Osteoblast (primary cell): ENCODE measurements around the gene E2F7. TPM values are rescaled to one million over a fixed set of nuclear protein-coding genes. Genes with fewer than 3 reads are reported as not detected.

Experiments
- DNase-seq: peaks from one replicate; pipeline ENCODE4 v3.0.0; 2011; ENCODE audit warnings: low spot score, mixed read lengths; ENCODE audit not compliant: insufficient read length; ENCODE audit errors: missing footprints
- H2AFZ ChIP-seq: 2 replicates; pipeline ENCODE4 v1.6.0; 2011; ENCODE audit warnings: mild to moderate bottlenecking, low read length
- H3K27ac ChIP-seq: 2 replicates; pipeline ENCODE4 v1.5.1; 2011; ENCODE audit warnings: mild to moderate bottlenecking, low read depth, low read length, moderate library complexity
- H3K27me3 ChIP-seq: 2 replicates; pipeline ENCODE4 v1.6.0; 2012; ENCODE audit warnings: mild to moderate bottlenecking, control low read depth, inconsistent platforms, low read length, moderate library complexity; ENCODE audit not compliant: insufficient read depth
- H3K36me3 ChIP-seq: 2 replicates; pipeline ENCODE4 v1.5.1; 2011; ENCODE audit warnings: mild to moderate bottlenecking, low read length, control low read depth, moderate library complexity; ENCODE audit not compliant: insufficient read depth
- H3K4me1 ChIP-seq: 2 replicates; pipeline ENCODE4 v1.5.1; 2011; ENCODE audit warnings: mild to moderate bottlenecking, low read length, control low read depth, moderate library complexity; ENCODE audit not compliant: insufficient read depth
- H3K4me2 ChIP-seq: 2 replicates; pipeline ENCODE4 v1.6.0; 2011; ENCODE audit warnings: mild to moderate bottlenecking, low read length; ENCODE audit not compliant: insufficient read depth
- H3K4me3 ChIP-seq: fragments of 200-600 bp; sonication (generic); 3 replicates; pipeline ENCODE4 v1.5.1; 2012; ENCODE audit warnings: mild to moderate bottlenecking, low read length, inconsistent platforms; ENCODE audit not compliant: insufficient read depth
- H3K79me2 ChIP-seq: 2 replicates; pipeline ENCODE4 v1.6.0; 2012; ENCODE audit warnings: mild to moderate bottlenecking, low read length, control low read depth, inconsistent platforms; ENCODE audit not compliant: insufficient read depth
- H3K9me3 ChIP-seq: 2 replicates; pipeline ENCODE4 v1.5.1; 2011; ENCODE audit warnings: low read depth, low read length, control low read depth
- H4K20me1 ChIP-seq: 2 replicates; pipeline ENCODE4 v1.6.0; 2012; ENCODE audit warnings: mild to moderate bottlenecking, low read length, control low read depth; ENCODE audit not compliant: insufficient read depth
- CTCF ChIP-seq: IDR thresholded peaks from 2 replicates; pipeline ENCODE4 v1.5.1; 2011; ENCODE audit warnings: mild to moderate bottlenecking, low read depth, low read length, moderate library complexity; ENCODE audit errors: extremely low read depth
- total RNA-seq: library from RNA; depleted of rRNA; stranded (reverse); fragments of >200 nt; gene quantifications from 2 replicates; pipeline ENCODE4 v1.2.3, GENCODE V29; 2012

E2F7 gene
- total RNA-seq, 1 donor = 13.4 TPM

DNA sequence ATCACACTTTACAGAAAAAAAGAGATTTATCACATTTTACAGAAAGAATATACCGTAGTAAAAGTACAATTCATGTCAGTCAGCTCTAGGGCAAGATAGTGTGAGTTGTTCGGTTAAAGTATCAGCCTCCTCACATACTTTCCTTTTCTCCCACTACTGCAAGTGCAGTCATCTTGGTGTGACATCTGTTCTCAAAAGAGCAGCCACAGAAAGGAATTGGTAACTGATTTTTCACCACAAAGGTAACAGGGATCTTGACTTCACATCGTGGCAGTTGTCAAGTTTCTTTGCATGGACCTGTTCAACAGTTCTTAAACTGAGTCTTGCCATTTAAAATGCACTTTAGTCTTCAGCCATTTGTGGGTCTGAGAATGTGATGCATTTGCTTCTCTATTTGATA lies 5.0 kb upstream of the E2F7 start:
- H3K4me2 ChIP-seq = peak overlapping the region; percentile 9
- H3K36me3 ChIP-seq = no peaks in the 10 kb centered on the region
- H3K4me3 ChIP-seq = no peak overlapping the region
- peak overlapping the region; percentile 71 for H2AFZ ChIP-seq
- H3K27ac ChIP-seq = no peak overlapping the region
- DNase-seq = peak; percentile 19
- H3K9me3 ChIP-seq = no peaks in the 10 kb centered on the region
- TF ChIP-seq CTCF = no peak
- H3K27me3 ChIP-seq = no peaks in the 10 kb centered on the region
- H4K20me1 ChIP-seq = no peaks in the 10 kb centered on the region
- H3K79me2 ChIP-seq = no peaks in the 10 kb centered on the region
- peaks cover 24% of the 10 kb centered on the region for H3K4me1 ChIP-seq

- no peak for TF ChIP-seq CTCF
- peak overlapping the region; percentile 93 for H3K4me3 ChIP-seq
- peaks cover 50% of the 10 kb centered on the region for H3K79me2 ChIP-seq
- peak overlapping the region; percentile 85 for H2AFZ ChIP-seq
- peaks cover 7% of the 10 kb centered on the region for H3K36me3 ChIP-seq
- no peaks in the 10 kb centered on the region for H4K20me1 ChIP-seq
- H3K9me3 ChIP-seq = no peaks in the 10 kb centered on the region
- H3K4me2 ChIP-seq = peak overlapping the region; percentile 92
- peak overlapping the region; percentile 74 for H3K27ac ChIP-seq
- H3K27me3 ChIP-seq = no peaks in the 10 kb centered on the region
- peaks cover 33% of the 10 kb centered on the region for H3K4me1 ChIP-seq
- no peak for DNase-seq
These were observed 441 bp downstream of the E2F7 start for GRCh38 chr12:77064896-77065360.

- H3K4me3 ChIP-seq = peak overlapping the region; percentile 93
- peak; percentile 90 for DNase-seq
- H3K36me3 ChIP-seq = peaks cover 10% of the 10 kb centered on the region
- no peaks in the 10 kb centered on the region for H3K27me3 ChIP-seq
- TF ChIP-seq CTCF = no peak
- peak overlapping the region; percentile 48 for H2AFZ ChIP-seq
- peak overlapping the region; percentile 92 for H3K4me2 ChIP-seq
- no peaks in the 10 kb centered on the region for H3K9me3 ChIP-seq
- no peaks in the 10 kb centered on the region for H4K20me1 ChIP-seq
- H3K27ac ChIP-seq = peak overlapping the region; percentile 74
- peaks cover 64% of the 10 kb centered on the region for H3K79me2 ChIP-seq
- peaks cover 45% of the 10 kb centered on the region for H3K4me1 ChIP-seq
These were observed 2.4 kb downstream of the E2F7 start for GRCh38 chr12:77062846-77063461.

GRCh38 chr12:77062396-77062795 lies 3.0 kb downstream of the E2F7 start:
- H3K9me3 ChIP-seq = no peaks in the 10 kb centered on the region
- peaks cover 45% of the 10 kb centered on the region for H3K4me1 ChIP-seq
- H4K20me1 ChIP-seq = no peaks in the 10 kb centered on the region
- H3K27ac ChIP-seq = peak overlapping the region; percentile 74
- peak overlapping the region; percentile 49 for H3K4me3 ChIP-seq
- no peak for DNase-seq
- no peak for TF ChIP-seq CTCF
- peak overlapping the region; percentile 66 for H2AFZ ChIP-seq
- peaks cover 10% of the 10 kb centered on the region for H3K36me3 ChIP-seq
- no peaks in the 10 kb centered on the region for H3K27me3 ChIP-seq
- peak overlapping the region; percentile 92 for H3K4me2 ChIP-seq
- peaks cover 69% of the 10 kb centered on the region for H3K79me2 ChIP-seq
